ENCODE results near the gene ZSCAN9. TPM values are rescaled to one million over a fixed set of nuclear protein-coding genes. Genes with fewer than 3 reads are reported as not detected.

Gene ZSCAN9
- total RNA-seq, 3 donors from 2014 or later, result 2.0 to 3.4 (median 2.3) TPM

GRCh38 chr6:28269492-28269891 is 44.4 kb downstream of the ZSCAN9 start:
- Mint-ChIP-seq H3K36me3 (ENCODE audit: insufficient read depth) (peaks cover 19% of the 10 kb centered on the region), H3K27me3 (ENCODE audit: low read depth) (no peaks in the 10 kb centered on the region), H3K4me1 (ENCODE audit: low read depth) (peaks cover 26% of the 10 kb centered on the region), H3K4me3 (no peak overlapping the region), H3K9me3 (no peaks in the 10 kb centered on the region)
- DNase-seq (no peak), ATAC-seq (peak; percentile 41 to 56)

- ATAC-seq, result no peak
- Mint-ChIP-seq H3K4me1 (ENCODE audit: low read depth) (peaks cover 15% of the 10 kb centered on the region), H3K27me3 (ENCODE audit: low read depth) (no peaks in the 10 kb centered on the region), H3K9me3 (no peaks in the 10 kb centered on the region), H3K4me3 (no peak overlapping the region), H3K36me3 (ENCODE audit: insufficient read depth) (peaks cover 42% of the 10 kb centered on the region)
- no peak for DNase-seq
Observed at GRCh38 chr6:28274888-28275287, 49.8 kb downstream of the ZSCAN9 start.

GRCh38 chr6:28277746-28278145 is 52.7 kb downstream of the ZSCAN9 start:
- Mint-ChIP-seq H3K27me3 (ENCODE audit: low read depth) (peaks cover 11% of the 10 kb centered on the region), H3K9me3 (no peaks in the 10 kb centered on the region), H3K4me1 (ENCODE audit: low read depth) (peaks cover 9% of the 10 kb centered on the region), H3K36me3 (ENCODE audit: insufficient read depth) (peaks cover 30% of the 10 kb centered on the region), H3K4me3 (no peak overlapping the region)
- no peak for ATAC-seq
- no peak for DNase-seq

DNA sequence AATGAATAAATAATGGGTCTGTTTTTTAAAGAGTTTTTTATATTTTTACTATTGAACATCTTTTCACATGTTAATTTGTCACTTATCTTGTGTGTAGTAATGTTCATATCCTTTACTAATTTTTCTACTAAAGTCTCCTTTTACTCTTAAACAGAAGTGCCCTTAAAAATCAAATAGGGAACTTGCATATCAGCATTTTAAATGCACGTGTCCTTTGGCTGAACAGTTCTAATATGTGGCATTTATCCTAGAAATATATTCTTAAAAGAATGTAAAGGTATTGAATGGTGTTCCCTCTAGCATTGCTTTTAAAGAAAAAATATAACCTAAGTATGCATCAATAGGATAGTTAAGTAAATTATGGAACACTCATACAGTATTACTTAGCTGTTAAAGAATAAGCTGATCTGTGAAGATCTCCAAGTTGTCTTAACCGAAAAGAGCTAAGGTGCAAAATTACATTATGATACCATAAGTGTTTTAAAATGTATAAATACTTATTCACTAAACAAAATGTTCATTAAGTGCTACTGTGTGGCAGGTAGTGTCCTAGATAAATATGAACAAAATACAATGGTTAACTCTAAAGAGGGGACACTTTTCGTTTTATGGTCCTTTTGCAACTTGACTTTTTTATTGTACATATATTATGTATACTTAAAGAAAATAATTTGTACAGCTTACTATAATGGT is 55.7 kb downstream of the ZSCAN9 start:
- Mint-ChIP-seq H3K4me3 (peak overlapping the region; percentile 77), H3K4me1 (ENCODE audit: low read depth) (peaks cover 5% of the 10 kb centered on the region), H3K36me3 (ENCODE audit: insufficient read depth) (peaks cover 14% of the 10 kb centered on the region), H3K27me3 (ENCODE audit: low read depth) (peaks cover 21% of the 10 kb centered on the region), H3K9me3 (no peaks in the 10 kb centered on the region)
- DNase-seq (no peak), ATAC-seq (no peak)

DNA sequence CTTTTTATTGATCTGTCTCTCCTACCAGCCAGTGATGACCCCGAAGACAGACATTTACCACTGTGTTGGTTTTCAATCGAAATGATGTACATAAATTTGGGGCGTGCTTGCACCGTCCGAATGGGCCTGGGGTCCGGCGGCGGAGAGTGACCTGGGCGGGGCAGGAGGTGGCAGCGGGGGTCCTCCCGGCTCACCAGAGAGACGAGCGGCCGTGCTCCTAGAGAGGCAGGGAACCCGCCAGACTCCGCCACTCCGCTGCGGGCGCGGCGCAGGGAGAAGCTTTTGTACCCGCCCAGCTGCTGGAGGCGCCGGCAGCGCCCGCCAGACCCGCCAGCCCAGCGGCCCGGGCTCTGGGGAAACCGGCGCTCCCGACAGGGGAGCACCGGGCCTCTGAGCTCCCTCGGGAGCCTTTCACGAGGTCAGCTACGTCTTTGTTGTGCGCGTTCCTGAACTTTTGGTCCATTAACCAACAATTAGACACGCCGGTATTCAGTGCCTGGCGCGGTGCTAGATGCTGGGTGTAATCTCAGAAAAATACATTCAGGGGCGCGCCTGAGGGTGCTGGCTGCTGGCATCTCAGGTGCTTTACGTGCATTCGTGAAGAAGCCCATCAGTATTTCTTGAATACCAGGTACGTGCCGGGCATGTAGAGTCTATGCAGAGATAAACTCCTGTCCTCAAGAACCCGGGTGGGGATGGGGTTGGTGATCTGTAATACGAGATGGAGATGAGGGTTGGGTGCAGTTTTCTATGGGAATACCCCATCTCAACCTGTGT is 56.4 kb downstream of the ZSCAN9 start, which contains the start of gene PGBD1:
Gene PGBD1 (plus strand): TSS at position 285 of the 777 bp plus-strand sequence. CDS start 2,242 bp downstream, outside the sequence.
- DNase-seq, result peak; percentile 21
- Mint-ChIP-seq H3K4me1 (ENCODE audit: low read depth) (peaks cover 5% of the 10 kb centered on the region), H3K27me3 (ENCODE audit: low read depth) (peaks cover 21% of the 10 kb centered on the region), H3K36me3 (ENCODE audit: insufficient read depth) (peaks cover 10% of the 10 kb centered on the region), H3K4me3 (peak within 1 kb of the TSS; percentile 77), H3K9me3 (no peaks in the 10 kb centered on the region)
- peak; percentile 97 to 98 for ATAC-seq

DNA sequence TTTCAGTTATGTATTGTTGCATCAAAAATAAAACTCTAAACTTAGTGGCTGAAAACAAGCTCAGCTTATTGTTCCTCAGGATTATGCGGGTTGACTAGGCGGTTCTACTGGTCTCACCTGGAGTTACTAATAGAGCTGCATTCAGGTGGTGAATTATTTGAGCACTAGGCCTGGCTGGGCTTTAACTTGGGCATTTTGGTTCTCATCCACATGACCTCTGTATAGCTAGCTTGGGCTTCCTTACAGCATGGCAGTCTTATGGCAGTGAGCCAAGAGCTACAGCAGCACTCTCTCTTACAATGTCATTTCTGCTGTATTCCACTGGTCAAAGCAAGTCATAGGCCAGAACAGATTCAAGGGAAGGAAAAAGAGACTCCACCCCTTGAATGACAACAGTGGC is 57.9 kb downstream of the ZSCAN9 start:
- peaks cover 7% of the 10 kb centered on the region for H3K36me3 Mint-ChIP-seq (ENCODE audit: insufficient read depth)
- DNase-seq, result no peak

More for the DNA sequence above, 57.9 kb downstream of the ZSCAN9 start:
- no peak overlapping the region for H3K4me3 Mint-ChIP-seq
- H3K27me3 Mint-ChIP-seq (ENCODE audit: low read depth), result peaks cover 21% of the 10 kb centered on the region
- peaks cover 5% of the 10 kb centered on the region for H3K4me1 Mint-ChIP-seq (ENCODE audit: low read depth)
- no peak for ATAC-seq
- H3K9me3 Mint-ChIP-seq, result no peaks in the 10 kb centered on the region

Other genes with a start within 250 kb of the ZSCAN9 start
- 1 to 10 TPM; 2.0 to 2.1 (median 2.0) TPM for gene ZNF165, start 144.7 kb upstream of the ZSCAN9 start, total RNA-seq
- 1 to 10 TPM; 3.8 to 4.7 (median 3.9) TPM for gene ZSCAN16, start 100.7 kb upstream of the ZSCAN9 start, total RNA-seq
- 10 to 100 TPM; 10.0 to 12.4 (median 11.4) TPM for gene ZKSCAN8, start 83.4 kb upstream of the ZSCAN9 start, total RNA-seq
- 1 to 10 TPM; 3.4 to 4.2 (median 3.8) TPM for gene ZKSCAN4, start 27.0 kb downstream of the ZSCAN9 start, total RNA-seq
- gene NKAPL, start 34.0 kb downstream of the ZSCAN9 start, total RNA-seq, result under 1 TPM; 0.16 to 0.35 (median 0.32) TPM
- 1 to 10 TPM; 5.5 to 6.7 (median 6.5) TPM for gene ZSCAN26, start 41.9 kb downstream of the ZSCAN9 start, total RNA-seq
- 1 to 10 TPM; 1.7 to 2.7 (median 2.3) TPM for gene PGBD1, start 56.3 kb downstream of the ZSCAN9 start, total RNA-seq
- gene ZSCAN31, start 110.9 kb downstream of the ZSCAN9 start, total RNA-seq, result 1 to 10 TPM in 1 of 3 donors, under 1 TPM in 2; 0.76 to 1.5 (median 0.83) TPM
- 1 to 10 TPM; 1.9 to 2.4 (median 2.3) TPM for gene ZKSCAN3, start 124.7 kb downstream of the ZSCAN9 start, total RNA-seq
- 1 to 10 TPM; 2.7 to 2.8 (median 2.7) TPM for gene ZSCAN12, start 174.5 kb downstream of the ZSCAN9 start, total RNA-seq
- under 1 TPM; 0.46 to 0.76 (median 0.69) TPM for gene ZSCAN23, start 218.2 kb downstream of the ZSCAN9 start, total RNA-seq

Measured in activated T-cell treated with anti-CD3 and anti-CD28 coated beads, Interleukin-2, amount 50 U/mL, for 4 hours (primary cell).